HUES64 (cell line): ENCODE data around the gene KRT77.
"Not testable (repeated sequence)": the region's sequence is repeated elsewhere in the genome, so short reads cannot be mapped to it uniquely, and the experiment has no call there.

Source experiments
- H3K27ac ChIP-seq: 2 replicates; pipeline ENCODE4 v1.7.0; 2013; ENCODE audit warnings: low read depth, low read length, inconsistent platforms
- H3K27me3 ChIP-seq: 2 replicates; pipeline ENCODE4 v1.6.1; 2013; ENCODE audit warnings: mild to moderate bottlenecking, low read length; ENCODE audit not compliant: insufficient read depth
- H3K36me3 ChIP-seq: 2 replicates; pipeline ENCODE4 v1.6.1; 2013; ENCODE audit warnings: mild to moderate bottlenecking, low read length; ENCODE audit not compliant: insufficient read depth
- H3K4me1 ChIP-seq: 2 replicates; pipeline ENCODE4 v1.6.1; 2013; ENCODE audit warnings: mild to moderate bottlenecking, low read length, moderate library complexity; ENCODE audit not compliant: insufficient read depth
- H3K4me3 ChIP-seq: 2 replicates; pipeline ENCODE4 v1.5.1; 2013; ENCODE audit warnings: mild to moderate bottlenecking, low read length, moderate library complexity
- H3K9ac ChIP-seq: 2 replicates; pipeline ENCODE4 v1.6.1; 2013; ENCODE audit warnings: mild to moderate bottlenecking, low read depth, low read length
- H3K9me3 ChIP-seq: 2 replicates; pipeline ENCODE4 v1.6.1; 2013; ENCODE audit warnings: low read depth, low read length; ENCODE audit not compliant: insufficient read depth
- WGBS: fragments of 150-250, 120-280 bp; methylation state at CpG from one replicate; pipeline ENCODE4 v1.1.7; 2013; ENCODE audit warnings: missing lambda C conversion rate; 5-methylcytosine and 5-hydroxymethylcytosine counted together

Gene KRT77

GRCh38 chr12:52674433-52674775, 28.9 kb downstream of the KRT77 start:
- Histone ChIP-seq H3K9me3 (no peaks in the 10 kb centered on the region), H3K4me1 (no peaks in the 10 kb centered on the region), H3K4me3 (no peak overlapping the region), H3K27me3 (no peaks in the 10 kb centered on the region), H3K27ac (no peak overlapping the region), H3K9ac (no peak overlapping the region), H3K36me3 (no peaks in the 10 kb centered on the region)
- 91% methylated on average over 4 of the region's 4 CpGs for WGBS

- H3K27ac ChIP-seq: no peak overlapping the region
- no peaks in the 10 kb centered on the region for H3K27me3 ChIP-seq
- H3K4me1 ChIP-seq: no peaks in the 10 kb centered on the region
- no peak overlapping the region for H3K9ac ChIP-seq
- no peaks in the 10 kb centered on the region for H3K36me3 ChIP-seq
- H3K4me3 ChIP-seq: no peak overlapping the region
- WGBS: 82% methylated on average over 3 of the region's 3 CpGs
- H3K9me3 ChIP-seq: no peaks in the 10 kb centered on the region
These were observed 29.5 kb downstream of the KRT77 start for GRCh38 chr12:52673713-52674432.

- Histone ChIP-seq H3K9me3 (no peaks in the 10 kb centered on the region), H3K27me3 (no peaks in the 10 kb centered on the region), H3K4me3 (no peak overlapping the region), H3K27ac (no peak overlapping the region), H3K36me3 (no peaks in the 10 kb centered on the region), H3K4me1 (no peaks in the 10 kb centered on the region), H3K9ac (no peak overlapping the region)
- 88% methylated on average over 5 of the region's 5 CpGs for WGBS
These were observed 30.1 kb downstream of the KRT77 start for GRCh38 chr12:52673217-52673616.

- Histone ChIP-seq H3K9ac (no peak overlapping the region), H3K36me3 (no peaks in the 10 kb centered on the region), H3K4me1 (no peaks in the 10 kb centered on the region), H3K27me3 (no peaks in the 10 kb centered on the region), H3K9me3 (no peaks in the 10 kb centered on the region), H3K27ac (no peak overlapping the region), H3K4me3 (no peak overlapping the region)
- 60% methylated on average over 2 of the region's 2 CpGs for WGBS
These were observed 30.9 kb downstream of the KRT77 start for GRCh38 chr12:52672321-52672933.

GRCh38 chr12:52670961-52671360, 32.4 kb downstream of the KRT77 start:
- no peak overlapping the region for H3K27ac ChIP-seq
- no peak overlapping the region for H3K4me3 ChIP-seq
- no peaks in the 10 kb centered on the region for H3K9me3 ChIP-seq
- no peaks in the 10 kb centered on the region for H3K4me1 ChIP-seq
- no peaks in the 10 kb centered on the region for H3K36me3 ChIP-seq
- 92% methylated on average over 3 of the region's 3 CpGs for WGBS
- no peak overlapping the region for H3K9ac ChIP-seq
- H3K27me3 ChIP-seq: no peaks in the 10 kb centered on the region

GRCh38 chr12:52670506-52670905, 32.8 kb downstream of the KRT77 start:
- H3K9ac ChIP-seq: no peak overlapping the region
- H3K36me3 ChIP-seq: no peaks in the 10 kb centered on the region
- H3K4me1 ChIP-seq: no peaks in the 10 kb centered on the region
- H3K4me3 ChIP-seq: no peak overlapping the region
- no peaks in the 10 kb centered on the region for H3K27me3 ChIP-seq
- 75% methylated on average over 2 of the region's 4 CpGs for WGBS
- no peaks in the 10 kb centered on the region for H3K9me3 ChIP-seq
- H3K27ac ChIP-seq: no peak overlapping the region

- not testable (repeated sequence) for H3K27ac ChIP-seq, H3K9ac ChIP-seq, H3K4me1 ChIP-seq, H3K4me3 ChIP-seq, H3K9me3 ChIP-seq, H3K36me3 ChIP-seq, H3K27me3 ChIP-seq
- WGBS: 92% methylated on average over 3 of the region's 3 CpGs
These were observed 33.4 kb downstream of the KRT77 start for GRCh38 chr12:52669941-52670340.

GRCh38 chr12:52669426-52669825, 33.9 kb downstream of the KRT77 start:
- no peaks in the 10 kb centered on the region for H3K27me3 ChIP-seq
- H3K9ac ChIP-seq: no peak overlapping the region
- H3K4me1 ChIP-seq: no peaks in the 10 kb centered on the region
- no peaks in the 10 kb centered on the region for H3K36me3 ChIP-seq
- no peaks in the 10 kb centered on the region for H3K9me3 ChIP-seq
- H3K4me3 ChIP-seq: no peak overlapping the region
- no peak overlapping the region for H3K27ac ChIP-seq

GRCh38 chr12:52667931-52668330, 35.4 kb downstream of the KRT77 start:
- no peaks in the 10 kb centered on the region for H3K27me3 ChIP-seq
- no peak overlapping the region for H3K27ac ChIP-seq
- H3K4me3 ChIP-seq: no peak overlapping the region
- H3K4me1 ChIP-seq: no peaks in the 10 kb centered on the region
- H3K36me3 ChIP-seq: no peaks in the 10 kb centered on the region
- no peak overlapping the region for H3K9ac ChIP-seq
- no peaks in the 10 kb centered on the region for H3K9me3 ChIP-seq
- WGBS: 84% methylated on average over 7 of the region's 7 CpGs

- Histone ChIP-seq H3K9ac (no peak overlapping the region), H3K9me3 (no peaks in the 10 kb centered on the region), H3K27ac (no peak overlapping the region), H3K4me3 (no peak overlapping the region), H3K36me3 (no peaks in the 10 kb centered on the region), H3K4me1 (no peaks in the 10 kb centered on the region), H3K27me3 (no peaks in the 10 kb centered on the region)
- WGBS: 70% methylated on average over 9 of the region's 9 CpGs
These were observed 35.8 kb downstream of the KRT77 start for GRCh38 chr12:52667509-52667908.

- H3K9ac ChIP-seq: no peak overlapping the region
- 94% methylated on average over 3 of the region's 3 CpGs for WGBS
- no peaks in the 10 kb centered on the region for H3K9me3 ChIP-seq
- H3K4me3 ChIP-seq: no peak overlapping the region
- no peaks in the 10 kb centered on the region for H3K27me3 ChIP-seq
- no peaks in the 10 kb centered on the region for H3K4me1 ChIP-seq
- H3K27ac ChIP-seq: no peak overlapping the region
- no peaks in the 10 kb centered on the region for H3K36me3 ChIP-seq
These were observed 36.9 kb downstream of the KRT77 start for GRCh38 chr12:52666471-52666870.

GRCh38 chr12:52663420-52663819, 39.9 kb downstream of the KRT77 start:
- H3K36me3 ChIP-seq: no peaks in the 10 kb centered on the region
- H3K9ac ChIP-seq: no peak overlapping the region
- no peaks in the 10 kb centered on the region for H3K4me1 ChIP-seq
- H3K27me3 ChIP-seq: no peaks in the 10 kb centered on the region
- H3K9me3 ChIP-seq: no peaks in the 10 kb centered on the region
- H3K4me3 ChIP-seq: no peak overlapping the region
- no peak overlapping the region for H3K27ac ChIP-seq
